HL-60 (cell line): ENCODE measurements around the gene MMP10.

Source experiments
- CTCF ChIP-seq: IDR thresholded peaks from one replicate; pipeline ENCODE4 v1.5.1; 2011; ENCODE audit warnings: low read length, control low read depth, inconsistent platforms; ENCODE audit not compliant: insufficient read depth
- GABPA ChIP-seq: IDR thresholded peaks from 2 replicates; pipeline ENCODE4 v1.6.1; 2012; ENCODE audit warnings: low read depth
- POLR2AphosphoS5 ChIP-seq: IDR thresholded peaks from 2 replicates; pipeline ENCODE4 v1.6.1; 2012; ENCODE audit warnings: low read depth
- REST ChIP-seq: IDR thresholded peaks from 2 replicates; pipeline ENCODE4 v1.6.1; 2012; ENCODE audit warnings: low read depth; ENCODE audit not compliant: insufficient replicate concordance
- SPI1 ChIP-seq: IDR thresholded peaks from 2 replicates; pipeline ENCODE4 v1.6.1; 2012; ENCODE audit warnings: low read depth, mild to moderate bottlenecking, borderline replicate concordance

GRCh38 chr11:102824556-102824955 lies 44.1 kb upstream of the MMP10 start:
- TF ChIP-seq CTCF (no peak), POLR2AphosphoS5 (no peak), GABPA (no peak), SPI1 (no peak), REST (no peak)
